Measurements from ENCODE around the gene KIAA2012. TPM values are rescaled to one million over a fixed set of nuclear protein-coding genes. Genes with fewer than 3 reads are reported as not detected.

The KIAA2012 gene
- total RNA-seq, 4 donors from 2014 or later, result 0.15 to 0.76 (median 0.26) TPM; not detected in 1

DNA sequence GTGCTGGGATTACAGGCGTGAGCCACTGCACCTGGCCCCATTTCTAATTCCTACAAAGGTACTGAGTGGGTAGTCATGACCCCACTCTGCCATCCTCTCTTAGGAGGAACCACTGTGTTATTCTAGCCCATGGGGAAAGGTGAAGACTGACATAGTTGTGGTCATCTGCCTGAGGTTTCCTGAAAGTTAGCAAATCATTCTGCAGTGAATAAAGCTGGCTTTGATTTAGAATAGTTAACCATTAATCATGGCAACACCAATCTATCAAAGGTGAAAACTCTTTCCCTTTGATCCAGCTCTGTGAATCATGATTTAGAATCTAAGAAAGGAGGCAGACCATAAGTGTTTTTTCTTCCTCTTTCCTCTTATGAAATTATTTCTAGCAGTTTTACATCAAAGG lies 114.5 kb downstream of the KIAA2012 start:
- Histone ChIP-seq H3K4me3 (no peak overlapping the region), H3K27me3 (no peaks in the 10 kb centered on the region), H3K9me3 (no peaks in the 10 kb centered on the region), H3K4me1 (no peaks in the 10 kb centered on the region), H3K27ac (no peak overlapping the region), H3K36me3 (no peaks in the 10 kb centered on the region)
- no peak for TF ChIP-seq POLR2A (IDR thresholded peaks at IDR 0.05)
- TF ChIP-seq, protein P1, sequence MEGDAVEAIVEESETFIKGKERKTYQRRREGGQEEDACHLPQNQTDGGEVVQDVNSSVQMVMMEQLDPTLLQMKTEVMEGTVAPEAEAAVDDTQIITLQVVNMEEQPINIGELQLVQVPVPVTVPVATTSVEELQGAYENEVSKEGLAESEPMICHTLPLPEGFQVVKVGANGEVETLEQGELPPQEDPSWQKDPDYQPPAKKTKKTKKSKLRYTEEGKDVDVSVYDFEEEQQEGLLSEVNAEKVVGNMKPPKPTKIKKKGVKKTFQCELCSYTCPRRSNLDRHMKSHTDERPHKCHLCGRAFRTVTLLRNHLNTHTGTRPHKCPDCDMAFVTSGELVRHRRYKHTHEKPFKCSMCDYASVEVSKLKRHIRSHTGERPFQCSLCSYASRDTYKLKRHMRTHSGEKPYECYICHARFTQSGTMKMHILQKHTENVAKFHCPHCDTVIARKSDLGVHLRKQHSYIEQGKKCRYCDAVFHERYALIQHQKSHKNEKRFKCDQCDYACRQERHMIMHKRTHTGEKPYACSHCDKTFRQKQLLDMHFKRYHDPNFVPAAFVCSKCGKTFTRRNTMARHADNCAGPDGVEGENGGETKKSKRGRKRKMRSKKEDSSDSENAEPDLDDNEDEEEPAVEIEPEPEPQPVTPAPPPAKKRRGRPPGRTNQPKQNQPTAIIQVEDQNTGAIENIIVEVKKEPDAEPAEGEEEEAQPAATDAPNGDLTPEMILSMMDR (IDR thresholded peaks at IDR 0.05), result no peak
- intact Hi-C loops (cut with DNase I; ENCODE audit: low total_unique reads), result no loop called here
- no peak for DNase-seq

DNA sequence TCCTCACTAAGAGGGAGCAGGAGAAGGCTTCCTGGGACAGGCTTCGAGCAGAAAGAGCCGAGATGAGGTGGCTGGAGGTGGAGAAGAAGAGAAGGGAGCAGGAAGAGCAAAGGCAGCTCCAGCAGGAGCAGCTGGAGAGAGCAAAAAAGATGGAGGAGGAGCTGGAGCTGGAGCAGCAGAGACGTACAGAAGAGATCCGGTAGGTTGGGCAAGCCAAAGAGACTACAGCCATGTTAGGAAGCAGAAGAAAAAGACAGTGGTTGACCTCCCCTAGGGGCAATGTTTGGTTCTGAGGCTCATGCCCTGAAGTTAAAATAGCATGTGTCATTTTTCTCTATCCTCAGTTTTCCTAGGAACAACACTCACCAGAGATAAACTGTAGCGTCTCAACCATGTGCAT lies 120.2 kb downstream of the KIAA2012 start:
- no peak for DNase-seq
- H3K27me3 ChIP-seq, result no peaks in the 10 kb centered on the region
- TF ChIP-seq, protein P1 (IDR thresholded peaks at IDR 0.05), result no peak
- TF ChIP-seq POLR2A (IDR thresholded peaks at IDR 0.05), result no peak
- no peaks in the 10 kb centered on the region for H3K36me3 ChIP-seq
- no peak overlapping the region for H3K27ac ChIP-seq
- H3K4me1 ChIP-seq, result no peaks in the 10 kb centered on the region
- H3K4me3 ChIP-seq, result no peak overlapping the region
- H3K9me3 ChIP-seq, result no peaks in the 10 kb centered on the region
- intact Hi-C loops (cut with DNase I; ENCODE audit: low total_unique reads), result no loop called here

DNA sequence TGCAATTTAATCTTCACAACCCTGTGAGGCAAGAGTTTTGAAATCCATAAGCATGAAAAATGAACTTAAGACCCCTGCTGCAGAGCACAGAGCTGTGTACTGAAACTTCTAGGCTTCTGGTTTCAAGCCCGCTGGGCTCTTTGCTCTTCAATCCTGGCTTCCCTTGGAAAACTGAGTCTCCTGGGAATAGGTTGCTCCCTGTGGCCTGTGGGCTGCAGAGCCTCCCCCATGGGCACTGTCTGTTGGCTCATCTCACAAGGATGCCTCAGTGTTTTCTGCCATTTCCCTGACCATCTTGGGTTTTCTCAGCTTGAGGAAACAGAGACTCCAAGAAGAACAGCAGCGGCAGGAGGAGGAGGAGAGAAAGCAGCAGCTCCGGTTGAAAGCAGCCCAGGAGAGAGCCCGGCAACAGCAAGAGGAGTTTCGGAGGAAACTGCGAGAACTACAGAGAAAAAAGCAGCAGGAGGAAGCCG lies 120.9 kb downstream of the KIAA2012 start:
- H3K27ac ChIP-seq, result no peak overlapping the region
- TF ChIP-seq POLR2A (IDR thresholded peaks at IDR 0.05), result no peak
- TF ChIP-seq, protein P1 (IDR thresholded peaks at IDR 0.05), result no peak
- H3K36me3 ChIP-seq, result no peaks in the 10 kb centered on the region
- no peak for DNase-seq
- H3K4me1 ChIP-seq, result no peaks in the 10 kb centered on the region
- H3K4me3 ChIP-seq, result no peak overlapping the region
- intact Hi-C loops (cut with DNase I; ENCODE audit: low total_unique reads), result no loop called here
- no peaks in the 10 kb centered on the region for H3K27me3 ChIP-seq
- no peaks in the 10 kb centered on the region for H3K9me3 ChIP-seq

DNA sequence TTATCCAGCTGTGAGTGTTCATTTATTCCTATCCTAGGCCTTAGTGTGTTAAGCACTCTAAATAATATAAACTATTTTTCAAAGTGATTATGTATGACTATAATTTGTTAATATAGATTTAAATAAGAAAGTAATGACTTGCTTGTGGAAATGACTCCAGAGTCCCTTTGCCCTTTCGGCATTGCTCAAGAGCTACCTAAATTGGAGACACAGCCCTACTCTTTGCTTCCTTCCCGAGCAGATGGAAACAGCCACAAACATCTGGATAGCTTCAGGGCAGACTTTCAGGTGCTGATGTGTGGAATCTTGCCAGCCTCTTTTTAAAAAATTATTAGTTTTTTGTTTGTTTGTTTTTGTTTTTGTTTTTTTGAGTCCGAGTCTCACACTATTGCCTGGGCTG lies 121.4 kb downstream of the KIAA2012 start:
- TF ChIP-seq POLR2A (IDR thresholded peaks at IDR 0.05), result no peak
- TF ChIP-seq, protein P1 (IDR thresholded peaks at IDR 0.05), result no peak
- no peaks in the 10 kb centered on the region for H3K36me3 ChIP-seq
- H3K27ac ChIP-seq, result no peak overlapping the region
- no peaks in the 10 kb centered on the region for H3K27me3 ChIP-seq
- intact Hi-C loops (cut with DNase I; ENCODE audit: low total_unique reads), result no loop called here
- no peak overlapping the region for H3K4me3 ChIP-seq
- no peak for DNase-seq
- H3K9me3 ChIP-seq, result no peaks in the 10 kb centered on the region
- H3K4me1 ChIP-seq, result no peaks in the 10 kb centered on the region

DNA sequence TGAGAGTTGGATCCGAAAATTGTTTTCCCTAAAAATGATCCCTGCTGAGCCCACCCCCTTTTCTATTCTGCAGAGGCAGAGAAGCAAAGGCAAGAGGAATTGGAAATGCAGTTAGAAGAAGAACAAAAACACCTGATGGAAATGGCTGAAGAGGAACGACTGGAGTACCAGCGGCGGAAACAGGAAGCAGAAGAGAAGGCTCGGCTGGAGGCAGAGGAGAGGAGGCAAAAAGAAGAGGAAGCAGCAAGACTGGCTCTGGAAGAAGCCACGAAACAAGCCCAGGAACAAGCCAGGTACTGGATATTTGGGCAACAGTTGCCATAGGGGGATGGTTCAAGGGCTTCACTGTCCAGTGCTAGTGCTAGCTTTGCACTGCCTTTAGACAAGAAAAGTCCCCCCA lies 123.7 kb downstream of the KIAA2012 start:
- TF ChIP-seq, protein P1 (IDR thresholded peaks at IDR 0.05), result no peak
- TF ChIP-seq POLR2A (IDR thresholded peaks at IDR 0.05), result no peak
- DNase-seq, result no peak
- intact Hi-C loops (cut with DNase I; ENCODE audit: low total_unique reads), result no loop called here
- Histone ChIP-seq H3K36me3 (no peaks in the 10 kb centered on the region), H3K9me3 (no peaks in the 10 kb centered on the region), H3K4me1 (no peaks in the 10 kb centered on the region), H3K27me3 (no peaks in the 10 kb centered on the region), H3K27ac (no peak overlapping the region), H3K4me3 (no peak overlapping the region)

All from uterus (tissue), 4 donors.